NCI-H2227 treated with DMSO at 0.1 percent for 48 hours (cell line): ENCODE measurements around the gene PRELP.
"Not testable (repeated sequence)": the region's sequence is repeated elsewhere in the genome, so short reads cannot be mapped to it uniquely, and the experiment has no call there.

Experiments
- DNase-seq: peaks from one replicate; lab custom pipeline; 2025; lab: John Stamatoyannopoulos, UW

The PRELP gene

GRCh38 chr1:203507759-203508158 is 32.2 kb downstream of the PRELP start:
- DNase-seq = no peak

GRCh38 chr1:203508463-203509073 is 33.0 kb downstream of the PRELP start:
- peak; percentile 75 for DNase-seq

GRCh38 chr1:203509135-203509534 is 33.5 kb downstream of the PRELP start:
- no peak for DNase-seq

- DNase-seq = no peak
These were observed 35.9 kb downstream of the PRELP start for GRCh38 chr1:203511513-203511912.

- no peak for DNase-seq
These were observed 36.3 kb downstream of the PRELP start for GRCh38 chr1:203511930-203512329.

GRCh38 chr1:203512517-203512847 is 36.9 kb downstream of the PRELP start:
- DNase-seq = no peak

- DNase-seq = no peak
These were observed 37.4 kb downstream of the PRELP start for GRCh38 chr1:203512848-203513584.

- DNase-seq = no peak
These were observed 38.0 kb downstream of the PRELP start for GRCh38 chr1:203513585-203514031.

- DNase-seq = no peak
These were observed 40.6 kb downstream of the PRELP start for GRCh38 chr1:203516184-203516583.

- DNase-seq = no peak
These were observed 41.3 kb downstream of the PRELP start for GRCh38 chr1:203516906-203517305.

- DNase-seq = peak; percentile 25
These were observed 42.0 kb downstream of the PRELP start for GRCh38 chr1:203517426-203518110.

GRCh38 chr1:203518139-203518538 is 42.5 kb downstream of the PRELP start:
- not testable (repeated sequence) for DNase-seq

GRCh38 chr1:203518541-203518940 is 42.9 kb downstream of the PRELP start:
- DNase-seq = no peak

- no peak for DNase-seq
These were observed 43.6 kb downstream of the PRELP start for GRCh38 chr1:203519053-203519840.

GRCh38 chr1:203519896-203520295 is 44.3 kb downstream of the PRELP start:
- no peak for DNase-seq

GRCh38 chr1:203520315-203520714 is 44.7 kb downstream of the PRELP start:
- no peak for DNase-seq

GRCh38 chr1:203521074-203521794 is 45.6 kb downstream of the PRELP start:
- DNase-seq = peak; percentile 11

GRCh38 chr1:203521812-203522211 is 46.2 kb downstream of the PRELP start:
- no peak for DNase-seq

- peak; percentile 80 for DNase-seq
These were observed 46.6 kb downstream of the PRELP start for GRCh38 chr1:203522237-203522636.

- DNase-seq = no peak
These were observed 48.1 kb downstream of the PRELP start for GRCh38 chr1:203523667-203524066.

- no peak for DNase-seq
These were observed 48.5 kb downstream of the PRELP start for GRCh38 chr1:203524152-203524551.

- DNase-seq = no peak
These were observed 49.2 kb downstream of the PRELP start for GRCh38 chr1:203524824-203525223.
